GM18907 (cell line): ENCODE measurements around the gene CASP4.
"Not testable (repeated sequence)": the region's sequence is repeated elsewhere in the genome, so short reads cannot be mapped to it uniquely, and the experiment has no call there.

Experiments
- ATAC-seq: cut with Tn5 transposase; IDR thresholded peaks from one replicate; pipeline ENCODE4 v1.9.1; 2021; ENCODE audit warnings: mild to moderate bottlenecking, moderate library complexity; ENCODE audit not compliant: unreplicated experiment

The CASP4 gene

GRCh38 chr11:104968355-104968855 is at the start of gene CASP4:
Gene CASP4, minus strand, starts transcription at chr11:104968574. Its CDS starts 49 bp downstream, at chr11:104968525.
- peak; percentile 93 for ATAC-seq

GRCh38 chr11:105007463-105007862 is 39.1 kb upstream of the CASP4 start:
- no peak for ATAC-seq

- ATAC-seq: no peak
Observed at GRCh38 chr11:105005451-105005845, 37.1 kb upstream of the CASP4 start.

GRCh38 chr11:105004021-105004420 is 35.6 kb upstream of the CASP4 start:
- ATAC-seq: no peak

GRCh38 chr11:105003151-105003550 is 34.8 kb upstream of the CASP4 start:
- no peak for ATAC-seq

- peak; percentile 92 for ATAC-seq
Observed at GRCh38 chr11:105000797-105001196, 32.4 kb upstream of the CASP4 start.

GRCh38 chr11:105000167-105000566 is 31.8 kb upstream of the CASP4 start:
- no peak for ATAC-seq

GRCh38 chr11:104999721-105000120 is 31.3 kb upstream of the CASP4 start:
- no peak for ATAC-seq

- no peak for ATAC-seq
Observed at GRCh38 chr11:104997288-104997687, 28.9 kb upstream of the CASP4 start.

GRCh38 chr11:104995001-104995408 is 26.6 kb upstream of the CASP4 start:
- no peak for ATAC-seq

- ATAC-seq: no peak
Observed at GRCh38 chr11:104992781-104993180, 24.4 kb upstream of the CASP4 start.

- ATAC-seq: no peak
Observed at GRCh38 chr11:104991994-104992393, 23.6 kb upstream of the CASP4 start.

GRCh38 chr11:104984808-104985207 is 16.4 kb upstream of the CASP4 start:
- ATAC-seq: no peak

- no peak for ATAC-seq
Observed at GRCh38 chr11:104979839-104980238, 11.5 kb upstream of the CASP4 start.

GRCh38 chr11:104973616-104974015 is 5.2 kb upstream of the CASP4 start:
- ATAC-seq: no peak

- not testable (repeated sequence) for ATAC-seq
Observed at GRCh38 chr11:104972924-104973323, 4.5 kb upstream of the CASP4 start.

GRCh38 chr11:104970756-104971155 is 2.4 kb upstream of the CASP4 start:
- no peak for ATAC-seq

GRCh38 chr11:104968856-104969776 is 742 bp upstream of the CASP4 start:
- ATAC-seq: peak; percentile 10

GRCh38 chr11:104967534-104968354 is 630 bp downstream of the CASP4 start:
- ATAC-seq: peak; percentile 16

- no peak for ATAC-seq
Observed at GRCh38 chr11:104965735-104966134, 2.6 kb downstream of the CASP4 start.

GRCh38 chr11:104964247-104964646 is 4.1 kb downstream of the CASP4 start:
- no peak for ATAC-seq
